GM18909 (cell line): Measurements from ENCODE around the gene STIP1.

Experiments used
- ATAC-seq: cut with Tn5 transposase; IDR thresholded peaks from one replicate; pipeline ENCODE4 v1.9.1; 2021; ENCODE audit warnings: mild to moderate bottlenecking; ENCODE audit not compliant: unreplicated experiment, poor library complexity

Gene STIP1

DNA sequence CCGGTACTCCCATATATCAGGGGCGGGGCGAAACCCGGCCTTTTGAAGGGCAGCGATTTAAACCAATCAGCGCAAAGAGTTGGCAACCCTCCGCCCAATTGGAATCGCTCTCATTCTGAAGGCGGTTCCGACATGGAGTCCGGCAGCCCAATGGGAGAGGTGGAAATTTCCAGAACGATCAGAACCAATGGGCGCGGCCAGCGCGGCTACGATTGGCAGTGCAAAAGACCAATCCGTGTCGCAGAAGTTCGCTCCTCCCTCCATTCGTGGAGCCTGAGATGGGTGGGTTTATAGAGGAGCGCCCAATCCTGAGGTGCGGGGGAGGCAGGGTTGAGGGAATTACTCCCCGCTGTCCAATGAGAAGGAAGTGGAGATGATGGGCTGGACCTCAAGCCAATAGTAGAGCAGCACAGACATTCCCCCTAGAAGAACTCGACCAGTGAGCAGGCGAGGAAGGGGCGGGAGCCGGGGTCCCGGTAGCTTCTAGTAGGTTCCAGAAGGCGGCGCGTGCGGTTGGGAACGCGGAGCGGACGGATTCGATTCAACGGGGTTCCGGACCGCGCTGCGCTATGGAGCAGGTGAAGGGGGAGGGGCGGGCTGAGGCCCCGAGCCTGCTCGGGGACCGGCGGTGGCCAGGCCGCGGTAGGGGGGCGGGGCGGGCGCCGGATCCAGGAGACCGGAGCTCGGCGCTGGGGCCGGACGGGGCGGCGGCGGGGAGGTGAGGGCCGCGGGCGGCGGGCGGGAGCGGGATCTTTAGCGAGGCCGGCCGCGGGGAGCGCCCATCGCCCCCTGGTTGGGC, at the start of gene STIP1:
Gene STIP1, plus strand, starts transcription at position 479 of the 799 bp plus-strand sequence. Its CDS starts 91 bp downstream, at position 570.
- peak; percentile 90 for ATAC-seq

GRCh38 chr11:64136765-64137441, 49.1 kb upstream of the STIP1 start:
- ATAC-seq: no peak

DNA sequence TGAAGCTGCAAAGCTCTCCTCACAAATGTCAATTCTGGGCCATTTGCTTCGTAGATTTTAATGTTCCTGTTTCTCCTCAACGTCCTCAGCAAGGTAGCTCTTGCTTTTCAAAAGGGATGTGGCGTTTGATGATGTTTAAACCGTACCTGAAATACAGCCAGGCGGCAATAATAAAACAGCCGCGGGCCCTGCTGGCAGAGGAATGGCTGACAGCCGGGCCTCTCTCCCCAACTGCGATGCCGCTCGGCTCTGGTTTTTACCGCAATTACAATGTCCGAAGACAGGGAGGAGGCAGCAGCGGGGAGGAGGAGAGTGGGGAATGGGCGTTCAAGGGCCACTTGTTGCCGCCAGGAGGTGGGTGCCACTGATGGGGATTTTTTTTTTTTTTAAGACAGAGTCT, 47.6 kb upstream of the STIP1 start:
- no peak for ATAC-seq

DNA sequence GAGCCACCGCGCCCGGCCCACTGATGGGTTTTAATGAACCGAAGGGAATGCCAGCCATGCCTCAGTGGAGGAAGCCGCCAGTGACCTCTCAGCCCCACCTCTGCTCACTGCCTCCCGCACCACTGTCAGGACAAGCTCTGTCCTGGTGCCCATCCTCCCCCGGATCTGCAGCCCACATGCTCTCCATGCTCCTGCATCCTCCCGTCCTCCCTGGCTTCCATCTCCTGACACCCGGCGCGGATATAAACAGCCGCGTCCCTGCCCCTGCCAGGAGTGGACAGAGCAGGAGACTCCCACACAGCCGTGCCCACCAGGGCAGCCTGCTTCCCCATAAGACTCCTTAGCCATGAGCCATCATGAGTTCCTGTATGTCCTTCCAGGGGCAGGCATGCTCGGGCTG, 46.9 kb upstream of the STIP1 start:
- no peak for ATAC-seq

- ATAC-seq: no peak
Observed at GRCh38 chr11:64140082-64140481, 45.9 kb upstream of the STIP1 start.

- ATAC-seq: no peak
Observed at GRCh38 chr11:64141081-64141783, 44.7 kb upstream of the STIP1 start.

DNA sequence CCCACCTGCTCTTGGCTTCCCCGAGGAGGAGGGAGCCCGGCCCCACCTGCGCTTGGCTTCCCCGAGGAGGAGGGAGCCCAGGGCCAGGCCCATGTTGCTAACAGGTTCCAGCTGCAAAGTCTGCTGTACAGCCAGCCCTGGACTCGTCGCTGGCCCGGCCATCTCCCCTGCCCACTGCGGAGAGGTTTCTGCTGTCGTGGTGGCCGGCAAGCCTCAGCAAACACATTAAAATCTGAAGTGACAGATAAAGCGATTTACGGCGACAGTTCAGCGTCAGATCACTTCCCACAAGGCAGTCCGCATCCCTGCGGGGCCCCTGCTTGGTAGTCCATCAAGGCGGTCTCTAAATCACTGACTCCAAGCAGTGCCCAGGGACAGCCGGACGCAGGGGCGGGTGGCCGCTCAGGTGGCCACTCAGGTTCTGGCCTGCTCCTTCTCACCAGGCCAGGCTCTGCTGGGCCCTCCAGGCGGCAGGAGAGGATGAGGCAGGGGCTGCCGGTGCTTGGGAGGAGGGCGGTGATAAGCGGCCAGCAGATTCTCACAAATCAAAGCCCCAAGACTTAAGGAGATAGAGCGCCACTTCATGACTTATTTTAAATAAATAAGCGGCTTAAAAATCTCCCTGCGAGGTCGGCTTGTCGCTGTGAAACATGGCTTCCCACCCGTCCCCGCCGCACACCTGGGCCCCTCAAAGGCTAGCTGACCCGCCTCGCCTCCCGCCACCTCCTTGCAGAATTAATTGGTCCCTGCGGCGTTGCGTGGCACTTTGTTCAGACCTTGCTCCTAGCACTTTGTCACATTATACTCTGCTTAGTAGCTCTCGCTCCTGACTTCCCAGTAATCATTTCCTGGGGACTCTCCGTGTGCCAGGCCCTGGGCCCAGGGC, 41.1 kb upstream of the STIP1 start:
- ATAC-seq: no peak

- ATAC-seq: no peak
Observed at GRCh38 chr11:64146036-64146955, 39.7 kb upstream of the STIP1 start.

DNA sequence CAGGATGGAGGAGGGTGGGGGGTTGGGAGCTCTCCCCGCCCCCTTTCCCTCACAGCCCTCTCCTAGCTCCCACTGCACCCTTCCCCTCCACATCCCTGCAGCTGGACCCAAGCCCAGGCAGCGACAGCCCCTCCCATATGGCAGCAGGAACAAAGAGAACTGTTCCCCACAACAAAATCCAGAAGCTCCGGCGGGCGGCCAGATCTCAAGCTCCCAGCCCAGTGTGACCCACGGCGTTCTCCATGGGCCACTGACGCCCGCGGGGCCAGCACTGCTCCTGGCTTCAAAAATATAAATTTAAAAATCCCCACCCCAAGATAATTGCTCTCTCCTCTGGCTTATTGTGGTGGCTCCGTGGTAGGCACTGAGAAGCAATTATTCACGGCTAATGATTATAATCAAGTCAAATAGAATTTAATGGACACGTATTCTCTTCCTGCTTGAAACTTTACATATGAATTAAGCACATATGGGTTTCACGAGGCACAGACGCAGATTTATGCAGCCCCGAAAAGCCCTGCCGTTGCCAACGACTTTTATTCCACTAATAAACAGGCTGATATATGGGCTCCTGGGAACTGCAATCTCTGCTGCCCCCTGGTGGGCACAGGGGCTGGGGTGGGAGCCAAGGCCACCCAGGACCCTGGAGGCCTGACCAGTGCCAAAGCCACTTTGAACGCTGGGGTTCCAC, 37.6 kb upstream of the STIP1 start:
- ATAC-seq: no peak

DNA sequence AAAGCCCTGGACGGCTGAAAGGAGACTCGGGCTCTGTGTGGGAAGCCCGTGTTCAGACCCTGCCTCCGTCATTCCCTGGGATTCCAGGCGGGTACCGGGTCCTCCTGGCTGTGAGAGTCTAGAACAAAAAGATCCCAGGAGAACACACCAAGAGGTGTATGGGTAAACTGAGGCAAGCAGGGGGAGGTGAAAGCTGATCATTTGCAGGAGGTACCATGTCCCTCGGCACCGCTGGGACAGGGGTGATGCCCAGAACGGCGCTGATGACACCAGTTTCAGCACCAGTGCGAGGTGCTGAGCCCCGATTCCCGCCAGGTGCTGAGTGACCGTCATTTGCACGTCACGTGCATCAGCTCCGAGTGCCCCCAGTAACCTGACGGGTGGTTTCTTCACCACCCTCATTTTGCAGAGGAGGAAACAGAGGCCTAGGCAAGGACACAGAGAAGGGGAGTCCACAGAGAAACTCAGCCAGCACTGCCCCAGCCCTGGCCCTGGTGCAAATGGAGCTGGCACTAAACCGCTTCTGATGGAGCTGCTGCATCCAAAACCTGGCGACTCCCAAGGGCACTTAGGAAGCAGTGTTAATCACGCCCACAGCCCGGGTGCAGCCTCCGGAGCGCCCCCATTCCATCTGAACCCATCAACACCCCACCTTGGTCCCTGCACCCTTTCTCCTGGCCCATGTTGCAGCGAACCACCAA, 36.9 kb upstream of the STIP1 start:
- ATAC-seq: no peak

DNA sequence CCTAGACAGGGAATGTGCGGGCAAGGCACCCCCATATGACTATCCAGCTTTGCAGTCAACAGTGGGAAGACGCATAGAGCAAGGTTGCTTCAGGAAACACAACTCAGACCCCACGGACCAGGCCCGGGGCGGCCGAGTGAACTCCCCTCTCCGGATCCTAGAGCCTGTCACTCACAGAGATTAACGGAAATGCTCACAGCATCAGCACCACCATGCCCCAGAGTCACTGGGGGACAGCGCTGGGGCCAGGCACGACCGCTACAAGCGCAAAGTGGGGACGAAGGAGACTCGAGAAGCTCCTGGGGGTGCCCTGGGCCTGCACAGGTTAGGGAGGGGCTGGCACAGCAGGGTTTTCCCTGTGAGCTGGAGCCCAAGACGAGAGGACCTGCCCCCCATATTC, 35.9 kb upstream of the STIP1 start:
- ATAC-seq: no peak

GRCh38 chr11:64150481-64151239, 35.3 kb upstream of the STIP1 start:
- no peak for ATAC-seq

GRCh38 chr11:64151337-64151736, 34.6 kb upstream of the STIP1 start:
- no peak for ATAC-seq

DNA sequence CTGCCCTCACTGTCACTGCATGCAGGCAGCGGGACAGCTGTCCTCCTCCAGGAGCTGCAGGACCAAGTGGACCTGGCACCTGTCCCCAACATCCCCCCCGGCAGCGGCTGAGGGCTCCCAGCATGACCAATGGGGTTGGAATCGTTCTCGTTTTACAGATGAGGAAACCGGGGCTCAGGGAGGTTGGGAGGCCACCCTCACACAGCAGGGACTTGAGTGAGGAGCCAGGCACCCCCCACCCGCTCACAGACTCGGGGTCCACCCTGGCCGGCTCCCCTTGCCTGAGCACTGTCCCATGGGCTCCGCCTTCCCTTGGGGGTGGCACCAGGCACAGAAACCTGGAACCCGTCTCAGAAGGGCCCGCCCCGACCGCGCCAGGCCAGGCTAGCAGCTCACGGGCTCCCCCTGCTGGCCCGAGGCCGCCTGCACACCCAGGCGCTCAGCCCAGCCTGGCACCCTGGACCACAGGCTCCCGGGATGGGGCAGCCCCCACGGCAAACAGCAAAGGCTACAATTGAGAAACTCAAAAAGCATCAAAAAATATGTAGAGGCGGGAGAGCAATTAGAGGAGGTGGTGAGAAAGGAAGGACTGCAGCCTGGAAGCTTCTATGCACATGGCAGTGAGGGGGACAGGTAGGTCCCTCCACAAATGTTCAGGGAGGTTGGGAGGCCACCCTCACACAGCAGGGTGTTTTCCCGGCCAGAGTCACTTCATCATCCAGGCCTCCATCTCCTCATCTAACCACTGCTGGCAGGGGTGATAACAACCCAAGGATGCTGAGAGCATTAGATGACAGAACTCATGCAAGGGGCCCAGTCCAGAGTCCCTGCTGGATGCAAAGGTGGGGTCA, 32.9 kb upstream of the STIP1 start:
- ATAC-seq: peak; percentile 52

GRCh38 chr11:64153812-64154211, 32.2 kb upstream of the STIP1 start:
- no peak for ATAC-seq

DNA sequence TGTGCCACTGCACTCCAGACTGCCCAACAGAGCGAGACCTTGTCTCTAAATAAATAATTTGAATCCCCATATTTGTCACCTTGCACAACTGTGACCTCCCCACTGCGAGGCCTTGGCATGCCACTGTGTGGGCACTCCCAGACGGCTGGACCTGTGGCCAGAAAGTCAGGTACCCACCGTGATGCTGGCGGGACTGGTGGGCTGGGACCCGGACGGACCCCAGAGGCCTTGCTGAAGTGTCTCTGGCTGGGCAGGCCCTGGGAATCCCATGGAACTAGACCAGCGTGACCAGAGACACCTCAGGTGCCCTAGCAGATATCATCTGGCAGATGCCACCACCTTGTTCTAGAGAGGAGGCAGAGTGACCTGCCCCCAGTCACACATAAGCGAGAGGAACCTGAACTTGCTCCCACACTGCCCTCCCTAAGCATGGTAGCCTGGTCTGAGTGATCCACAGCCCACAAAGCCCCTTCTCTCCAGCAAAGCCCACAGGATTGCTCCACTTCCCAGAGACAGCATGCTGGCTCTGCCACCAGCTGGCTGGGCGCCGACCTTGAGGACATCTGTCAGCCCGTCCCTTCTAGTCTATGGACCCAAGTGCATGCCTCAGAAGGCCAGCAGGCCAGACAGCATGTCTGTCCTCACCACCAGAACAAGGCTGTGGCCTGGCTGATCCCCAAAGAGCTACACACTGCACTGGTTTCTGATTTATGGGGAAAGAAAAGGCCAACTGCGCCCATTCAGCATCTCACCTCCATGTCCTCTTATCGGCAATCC, 29.5 kb upstream of the STIP1 start:
- ATAC-seq: no peak
